H1 (cell line): Measurements from ENCODE around the gene RPTOR. TPM values are rescaled to one million over a fixed set of nuclear protein-coding genes. Genes with fewer than 3 reads are reported as not detected.

Source experiments
- CTCF ChIA-PET: fragments of 300-600 bp; sonication (Branson Sonifier 250); formaldehyde crosslinking; loops from one replicate; lab custom pipeline; 2021; ENCODE audit not compliant: partially characterized antibody; lab: Charles Lee
- POLR2A ChIA-PET: fragments of 300-600 bp; sonication (Branson Sonifier 250); formaldehyde crosslinking; loops from one replicate; lab custom pipeline; 2021; ENCODE audit warnings: inconsistent platforms; ENCODE audit not compliant: partially characterized antibody; lab: Charles Lee
- DNase-seq, 2 experiments: peaks; one replicate each; pipeline versions ENCODE4 v3.0.0 to v3.0.0-alpha.2; 2010 to 2022; ENCODE audit warnings: low spot score in 2 of 2, low read depth in 1 of 2, mixed read lengths in 1 of 2
- FAIRE-seq: peaks from 2 replicates; lab custom pipeline; 2011; peaks lifted over from hg19 to GRCh38; lab: Jason Lieb, UNC
- H2AFZ ChIP-seq: 2 replicates; pipeline ENCODE4 v1.8.1; 2012; ENCODE audit warnings: low read length, inconsistent platforms
- H2AK5ac ChIP-seq: 2 replicates; pipeline ENCODE4 v1.6.1; 2013; ENCODE audit warnings: low read depth, low read length
- H2BK120ac ChIP-seq: replicated peaks from 2 replicates; pipeline ENCODE3; 2013; ENCODE audit warnings: low read depth, low read length, inconsistent platforms
- H2BK12ac ChIP-seq: 2 replicates; pipeline ENCODE4 v1.6.1; 2013; ENCODE audit warnings: low read depth, low read length
- H2BK15ac ChIP-seq: 2 replicates; pipeline ENCODE4 v1.6.1; 2013; ENCODE audit warnings: low read length
- H2BK20ac ChIP-seq: 2 replicates; pipeline ENCODE4 v1.6.1; 2013; ENCODE audit warnings: low read length
- H2BK5ac ChIP-seq: 2 replicates; pipeline ENCODE4 v1.6.1; 2013; ENCODE audit warnings: low read depth, low read length
- H3K14ac ChIP-seq: 2 replicates; pipeline ENCODE4 v1.6.1; 2013; ENCODE audit warnings: inconsistent platforms; ENCODE audit not compliant: insufficient read length
- H3K18ac ChIP-seq: 2 replicates; pipeline ENCODE4 v1.6.1; 2013; ENCODE audit warnings: low read length; ENCODE audit errors: extremely low read depth
- H3K23ac ChIP-seq: 2 replicates; pipeline ENCODE4 v1.6.1; 2013; ENCODE audit warnings: inconsistent platforms; ENCODE audit not compliant: insufficient read length
- H3K23me2 ChIP-seq: 2 replicates; pipeline ENCODE4 v1.6.1; 2013; ENCODE audit warnings: low read depth, low read length
- H3K27ac ChIP-seq: 2 replicates; pipeline ENCODE4 v1.6.1; 2011; ENCODE audit warnings: low read depth, low read length, inconsistent platforms
- H3K27me3 ChIP-seq, 4 experiments: replicated peaks in 1 of 4; 1 replicate in 1 of 4; 2 replicates in 3 of 4; pipeline versions ENCODE4 v1.6.1 to v1.8.1; 2011 to 2013; ENCODE audit warnings: low read length in 3 of 4, mild to moderate bottlenecking in 3 of 4, inconsistent platforms in 2 of 4, mixed read lengths in 2 of 4, moderate library complexity in 1 of 4; ENCODE audit not compliant: control insufficient read depth in 3 of 4, insufficient read depth in 3 of 4; ENCODE audit errors: extremely low read depth in 1 of 4
- H3K36me3 ChIP-seq, 4 experiments: 2 replicates each; pipeline versions ENCODE4 v1.6.1 to v1.8.1; 2011 to 2013; ENCODE audit warnings: mild to moderate bottlenecking in 4 of 4, low read length in 3 of 4, moderate library complexity in 2 of 4, control low read depth in 1 of 4, inconsistent platforms in 1 of 4; ENCODE audit not compliant: insufficient read depth in 4 of 4, control insufficient read depth in 2 of 4
- H3K4ac ChIP-seq: replicated peaks from 2 replicates; pipeline ENCODE3; 2013; ENCODE audit warnings: low read length, low read depth, mixed read lengths, inconsistent platforms; ENCODE audit not compliant: insufficient read length
- H3K4me1 ChIP-seq, 4 experiments: replicated peaks in 1 of 4; 1 replicate in 1 of 4; 2 replicates in 3 of 4; pipeline versions ENCODE4 v1.6.1 to v1.8.1; 2011 to 2013; ENCODE audit warnings: low read length in 3 of 4, inconsistent platforms in 2 of 4, mixed read lengths in 1 of 4; ENCODE audit not compliant: insufficient read depth in 4 of 4, control insufficient read depth in 3 of 4
- H3K4me2 ChIP-seq, 2 experiments: 2 replicates each; pipeline versions ENCODE4 v1.6.1 to v1.8.1; 2011 to 2013; ENCODE audit warnings: low read depth in 2 of 2, low read length in 2 of 2, control low read depth in 1 of 2, inconsistent platforms in 1 of 2, mild to moderate bottlenecking in 1 of 2; ENCODE audit not compliant: insufficient read depth in 1 of 2
- H3K4me3 ChIP-seq, 4 experiments: fragments of 200-600, 300-600 bp in 1 of 4; sonication (generic), shearing (Covaris generic), sonication (Bioruptor Twin) in 1 of 4; 2 replicates each; pipeline versions ENCODE4 v1.5.1 to v1.8.1; 2011 to 2016; ENCODE audit warnings: low read length in 4 of 4, low read depth in 3 of 4, control low read depth in 2 of 4, inconsistent platforms in 2 of 4, mild to moderate bottlenecking in 2 of 4, mixed read lengths in 1 of 4, moderate library complexity in 1 of 4; ENCODE audit not compliant: insufficient read depth in 2 of 4; ENCODE audit errors: extremely low read depth in 1 of 4
- H3K56ac ChIP-seq: replicated peaks from 2 replicates; pipeline ENCODE3; 2013; ENCODE audit warnings: low read depth, mild to moderate bottlenecking, mixed read lengths, low read length, inconsistent platforms; ENCODE audit not compliant: insufficient read length
- H3K79me1 ChIP-seq: 2 replicates; pipeline ENCODE4 v1.6.1; 2013; ENCODE audit warnings: low read depth, low read length, control low read depth
- H3K79me2 ChIP-seq, 2 experiments: 2 replicates each; pipeline versions ENCODE4 v1.6.1 to v1.8.1; 2012 to 2013; ENCODE audit warnings: low read length in 2 of 2, mild to moderate bottlenecking in 2 of 2, inconsistent platforms in 1 of 2; ENCODE audit not compliant: insufficient read depth in 2 of 2, control insufficient read depth in 1 of 2
- H3K9ac ChIP-seq, 4 experiments: replicated peaks in 1 of 4; 1 replicate in 1 of 4; 2 replicates in 3 of 4; pipeline versions ENCODE4 v1.6.1 to v1.8.1; 2011 to 2013; ENCODE audit warnings: low read depth in 3 of 4, low read length in 3 of 4, control low read depth in 2 of 4, mild to moderate bottlenecking in 2 of 4, moderate library complexity in 2 of 4, inconsistent platforms in 1 of 4; ENCODE audit errors: extremely low read depth in 1 of 4
- H3K9me3 ChIP-seq, 2 experiments: 2 replicates each; pipeline versions ENCODE4 v1.6.1 to v1.8.1; 2012 to 2013; ENCODE audit warnings: mild to moderate bottlenecking in 2 of 2, moderate library complexity in 2 of 2, control low read depth in 1 of 2, inconsistent platforms in 1 of 2, low read depth in 1 of 2, low read length in 1 of 2, mixed read lengths in 1 of 2; ENCODE audit not compliant: insufficient read depth in 2 of 2
- H4K20me1 ChIP-seq, 2 experiments: replicated peaks in 1 of 2; 2 replicates each; pipeline versions ENCODE3 to v1.8.1; 2011 to 2013; ENCODE audit warnings: inconsistent platforms in 2 of 2, low read length in 2 of 2, mild to moderate bottlenecking in 1 of 2; ENCODE audit not compliant: insufficient read depth in 2 of 2, control insufficient read depth in 1 of 2
- H4K5ac ChIP-seq: 2 replicates; pipeline ENCODE4 v1.6.1; 2013; ENCODE audit warnings: low read length, low read depth, mixed read lengths, inconsistent platforms; ENCODE audit not compliant: insufficient read length
- H4K8ac ChIP-seq: 2 replicates; pipeline ENCODE4 v1.8.0; 2013; ENCODE audit warnings: mild to moderate bottlenecking, moderate library complexity, low read length, inconsistent platforms; ENCODE audit not compliant: insufficient read depth; ENCODE audit errors: extremely low read depth
- H4K91ac ChIP-seq: replicated peaks from 2 replicates; pipeline ENCODE3; 2013; ENCODE audit warnings: low read length, mixed read lengths, inconsistent platforms; ENCODE audit not compliant: insufficient read length
- CREB1 ChIP-seq: IDR thresholded peaks from 2 replicates; pipeline ENCODE4 v1.6.1; 2012; ENCODE audit warnings: inconsistent platforms
- JUN ChIP-seq: IDR thresholded peaks from 2 replicates; pipeline ENCODE4 v1.6.1; 2011; ENCODE audit warnings: low read depth, mild to moderate bottlenecking, improper control_type of control experiment, low read length
- WGBS, 2 experiments: shearing (Covaris generic) in 1 of 2; methylation state at CpG; one replicate each; pipeline versions ENCODE4 v1.1.6 to v1.1.7; 2013 to 2015; ENCODE audit warnings: low lambda C conversion rate in 2 of 2, mixed read lengths in 2 of 2, inconsistent platforms in 1 of 2, low coverage in 1 of 2, missing lambda C conversion rate in 1 of 2; ENCODE audit not compliant: insufficient replicate concordance in 2 of 2, insufficient coverage in 1 of 2, insufficient read length in 1 of 2; ENCODE audit errors: extremely low coverage in 1 of 2, missing lambda C conversion rate in 1 of 2; 5-methylcytosine and 5-hydroxymethylcytosine counted together
- polyA plus RNA-seq, 7 experiments: library from polyadenylated mRNA; depleted of rRNA in 3 of 7; stranded (reverse) in 5 of 7; unstranded in 2 of 7; fragments of >200 nt in 5 of 7; fragments of 200-250 nt in 2 of 7; gene quantifications; 1 replicate in 5 of 7; 2 replicates in 1 of 7; 4 replicates in 1 of 7; pipeline versions ENCODE4 v1.2.1 to v1.2.3, GENCODE V29; 2011 to 2013; ENCODE audit warnings: missing spikeins in 2 of 7, mixed read lengths in 2 of 7
- total RNA-seq: library from RNA; stranded (reverse); fragmentation: NEBNext Ultra II Directional; extraction: Animal tissue kit (Norgen Biotek cat#: 25700); gene quantifications from 2 replicates; pipeline ENCODE4 v1.2.1, GENCODE V29; 2021

Gene RPTOR
- total and polyA plus RNA-seq, 2 of the 8 experiments (the other 6 are each of a cell fraction or from before 2014, with no cell fraction given): 6.9 to 28.7 TPM

DNA sequence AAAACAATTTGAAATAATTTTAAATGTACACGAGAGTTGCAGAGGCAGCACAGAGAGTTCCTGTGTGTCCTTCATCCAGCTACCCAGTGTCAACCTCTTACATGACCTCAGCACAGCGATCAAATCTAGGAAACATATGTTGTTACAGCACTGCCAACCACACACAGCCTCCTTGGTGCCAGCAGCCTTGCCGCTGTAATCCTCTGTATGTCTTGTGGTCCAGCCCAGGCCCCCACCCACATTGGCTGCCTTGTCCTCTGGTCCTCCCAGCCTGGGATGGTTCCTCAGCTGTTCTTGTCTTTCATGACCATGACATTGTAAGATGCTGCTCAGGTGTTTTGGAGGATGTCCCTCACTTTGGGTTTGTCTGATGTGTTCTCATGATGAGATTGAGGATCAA lies 178.0 kb downstream of the RPTOR start:
- Histone ChIP-seq H2BK120ac (no peak overlapping the region), H2BK12ac (no peak overlapping the region)
- TF ChIP-seq JUN: no peak
- no peak for TF ChIP-seq CREB1
- TF ChIP-seq, all 59 proteins: peak for 0
- ChIA-PET POLR2A (no interaction called here), CTCF (interaction anchor here (0.6 to 2.0 kb wide), 2 partner anchors 9 to 294 kb away, joined by 3 to 5 read pairs; no protein-coding TSS in a partner anchor)
- no peaks in the 10 kb centered on the region for H3K36me3 ChIP-seq
- H3K9me3 ChIP-seq: no peaks in the 10 kb centered on the region
- peaks cover 1 to 4% of the 10 kb centered on the region in 2 experiments for H4K20me1 ChIP-seq
- peaks cover 7% of the 10 kb centered on the region; the same call in 1 of the 2 replicates for H3K79me1 ChIP-seq
- H4K5ac ChIP-seq: no peak overlapping the region
- 0 out of 2 replicates have a peak, but pooled peaks cover 2% of the 10 kb centered on the region for H3K23me2 ChIP-seq
- FAIRE-seq (no peak), DNase-seq (no peak)
- no peak overlapping the region for H3K23ac ChIP-seq
- H3K27ac ChIP-seq: no peak overlapping the region
- no peak overlapping the region for H3K4me2 ChIP-seq
- H3K79me2 ChIP-seq: peaks cover 0 to 28% of the 10 kb centered on the region in 2 experiments; a peak in 2 of 4 replicates
- H2BK5ac ChIP-seq: no peak overlapping the region
- H4K8ac ChIP-seq: no peak overlapping the region
- H2BK20ac ChIP-seq: no peak overlapping the region
- no peak overlapping the region for H3K18ac ChIP-seq
- no peak overlapping the region for H3K4me3 ChIP-seq
- peaks cover 0 to 5% (median 2%) of the 10 kb centered on the region in 4 experiments; a peak in 1 of 7 replicates for H3K4me1 ChIP-seq
- H4K91ac ChIP-seq: no peak overlapping the region
- WGBS, 2 experiments: 93% methylated on average over 3 of the region's 3 CpGs; no CpG with 5 or more reads in 1 of the 2 experiments
- no peak overlapping the region for H3K14ac ChIP-seq
- no peak overlapping the region for H3K56ac ChIP-seq
- H2AFZ ChIP-seq: no peak overlapping the region
- no peak overlapping the region for H3K4ac ChIP-seq
- H2AK5ac ChIP-seq: no peak overlapping the region
- no peak overlapping the region for H3K9ac ChIP-seq
- H2BK15ac ChIP-seq: no peak overlapping the region
- no peaks in the 10 kb centered on the region for H3K27me3 ChIP-seq
